ENCODE measurements around the gene TUBA4A.
A peak's percentile ranks its signal among the peaks of the same experiment; 100 is the strongest.

TUBA4A gene

GRCh38 chr2:219229305-219230058, 24.2 kb downstream of the TUBA4A start, which contains the start of the genes ANKZF1 and ATG9A:
ANKZF1 (plus strand) TSS chr2:219229806; CDS start chr2:219230258, 452 bp downstream.
ATG9A (minus strand) TSS chr2:219229636; CDS start chr2:219228024, 1,612 bp downstream.
- peak; percentile 99 for DNase-seq

- DNase-seq: no peak
Measured at GRCh38 chr2:219228911-219229304, 24.8 kb downstream of the TUBA4A start.

- no peak for DNase-seq
Measured at GRCh38 chr2:219228041-219228910, 25.4 kb downstream of the TUBA4A start.

- DNase-seq: no peak
Measured at GRCh38 chr2:219225350-219225749, 28.4 kb downstream of the TUBA4A start.

- no peak for DNase-seq
Measured at GRCh38 chr2:219223831-219224610, 29.7 kb downstream of the TUBA4A start.

GRCh38 chr2:219221957-219222518, 31.7 kb downstream of the TUBA4A start:
- DNase-seq: no peak

GRCh38 chr2:219220652-219221402, 32.9 kb downstream of the TUBA4A start:
- no peak for DNase-seq

- no peak for DNase-seq
Measured at GRCh38 chr2:219219784-219220532, 33.8 kb downstream of the TUBA4A start.

GRCh38 chr2:219218732-219219701, 34.7 kb downstream of the TUBA4A start, which contains the start of gene ABCB6:
ABCB6 (minus strand) TSS chr2:219218958; CDS start chr2:219218673, 285 bp downstream.
- DNase-seq: peak; percentile 99

- no peak for DNase-seq
Measured at GRCh38 chr2:219218217-219218731, 35.4 kb downstream of the TUBA4A start.

- no peak for DNase-seq
Measured at GRCh38 chr2:219216535-219216915, 37.2 kb downstream of the TUBA4A start.

- no peak for DNase-seq
Measured at GRCh38 chr2:219215871-219216534, 37.7 kb downstream of the TUBA4A start.

- DNase-seq: no peak
Measured at GRCh38 chr2:219214786-219215185, 38.9 kb downstream of the TUBA4A start.

- DNase-seq: no peak
Measured at GRCh38 chr2:219214141-219214540, 39.6 kb downstream of the TUBA4A start.

- DNase-seq: no peak
Measured at GRCh38 chr2:219213486-219214071, 40.1 kb downstream of the TUBA4A start.

GRCh38 chr2:219213026-219213415, 40.7 kb downstream of the TUBA4A start:
- no peak for DNase-seq

GRCh38 chr2:219210886-219211362, 42.8 kb downstream of the TUBA4A start:
- no peak for DNase-seq

GRCh38 chr2:219210196-219210885, 43.4 kb downstream of the TUBA4A start:
- no peak for DNase-seq

All from eye (tissue), 1 donor.